SK-N-MC (cell line): ENCODE data around the gene LONP1.

Experiments
- EZH2 ChIP-seq: fragments of 200-600 bp; sonication (generic); IDR thresholded peaks from one replicate; pipeline ENCODE4 v1.6.1; 2017; ENCODE audit warnings: antibody characterized with exemption
- FOXP2 ChIP-seq: optimal IDR thresholded peaks from 2 replicates; pipeline ENCODE3; 2011; ENCODE audit warnings: mild to moderate bottlenecking, moderate library complexity; ENCODE audit not compliant: insufficient read depth; ENCODE audit errors: extremely low read length, control extremely low read depth
- POLR2AphosphoS5 ChIP-seq: IDR thresholded peaks from 2 replicates; pipeline ENCODE4 v1.6.1; 2012; ENCODE audit warnings: mild to moderate bottlenecking, low read depth, low read length, borderline replicate concordance

GRCh38 chr19:5677136-5677535 lies 42.8 kb downstream of the LONP1 start:
- TF ChIP-seq POLR2AphosphoS5, result no peak
- no peak for TF ChIP-seq EZH2
- no peak for TF ChIP-seq FOXP2
